Superior temporal gyrus (tissue), 1 donor: Measurements from ENCODE around the gene ERC2.

Experiments used
- DNase-seq: peaks from one replicate; pipeline ENCODE4 v3.0.0-alpha.2; 2016; ENCODE audit errors: extremely low spot score

ERC2 gene

DNA sequence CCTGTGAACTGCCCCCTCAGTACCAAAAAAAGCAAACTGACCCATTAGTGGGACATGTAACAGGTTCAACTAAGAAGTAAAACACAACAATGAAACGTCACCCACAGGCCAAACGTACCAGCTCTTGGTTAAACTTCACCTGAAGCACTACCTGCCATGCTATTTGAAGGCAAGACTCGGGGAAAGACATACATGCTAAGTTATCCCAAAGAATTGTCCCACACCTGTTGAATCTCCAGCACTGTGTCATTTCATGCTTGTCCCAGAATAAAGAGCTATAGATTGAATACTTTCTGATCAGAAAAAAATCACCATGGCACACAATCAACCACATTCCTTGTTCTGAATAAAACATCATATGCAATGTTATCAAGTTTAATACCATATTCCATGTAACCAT, 785.8 kb downstream of the ERC2 start:
- DNase-seq = no peak

DNA sequence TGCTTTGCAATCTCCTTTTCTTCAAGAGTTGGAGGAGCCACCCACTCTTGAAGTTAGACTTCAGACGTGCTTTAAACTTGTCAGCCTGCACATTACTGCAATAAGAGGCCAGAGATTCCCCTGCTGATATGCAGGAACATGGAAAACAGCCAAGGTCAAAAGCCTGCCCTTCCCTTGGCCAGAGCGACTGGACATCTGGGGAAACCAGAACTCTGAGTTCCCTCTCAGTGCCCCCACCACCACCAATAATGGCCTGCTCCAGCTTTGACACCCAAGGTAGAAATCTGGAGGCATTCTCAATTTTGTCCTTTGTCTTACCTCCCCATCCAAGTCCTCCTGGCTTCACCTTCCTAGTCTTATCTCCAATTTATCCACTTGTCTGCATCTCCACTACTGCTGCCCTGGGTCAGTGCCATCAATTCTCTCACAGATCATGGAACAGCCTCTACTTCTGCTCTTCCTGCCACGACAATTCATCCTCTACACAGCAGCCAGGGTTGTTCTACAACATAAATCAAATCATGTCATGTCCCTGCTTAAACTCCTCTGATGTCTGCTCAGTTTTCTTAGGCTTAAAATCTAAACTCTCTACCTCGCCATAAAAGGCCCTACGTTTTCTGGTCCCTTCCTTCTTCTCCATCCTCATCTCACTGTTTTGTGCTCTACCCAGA, 789.6 kb downstream of the ERC2 start:
- DNase-seq = no peak

DNA sequence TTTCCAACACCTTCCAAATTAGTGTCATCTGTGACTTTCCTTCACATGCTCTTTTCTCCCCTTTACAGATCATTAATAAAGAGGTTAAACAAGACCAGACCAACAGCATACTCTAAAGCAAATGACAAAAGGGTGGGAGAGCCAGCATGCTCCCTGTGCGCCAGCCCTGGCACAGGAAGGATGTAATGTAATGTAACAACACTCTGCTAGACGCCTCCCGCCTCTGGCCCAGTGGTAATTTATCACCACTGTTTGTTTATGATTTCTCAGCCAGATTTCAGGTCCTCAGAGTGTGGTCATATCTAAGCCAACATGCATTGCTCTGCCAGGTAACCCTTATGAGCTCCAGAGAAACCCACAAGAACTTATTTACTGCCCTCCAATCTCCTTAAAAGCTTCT, 791.6 kb downstream of the ERC2 start:
- no peak for DNase-seq

DNA sequence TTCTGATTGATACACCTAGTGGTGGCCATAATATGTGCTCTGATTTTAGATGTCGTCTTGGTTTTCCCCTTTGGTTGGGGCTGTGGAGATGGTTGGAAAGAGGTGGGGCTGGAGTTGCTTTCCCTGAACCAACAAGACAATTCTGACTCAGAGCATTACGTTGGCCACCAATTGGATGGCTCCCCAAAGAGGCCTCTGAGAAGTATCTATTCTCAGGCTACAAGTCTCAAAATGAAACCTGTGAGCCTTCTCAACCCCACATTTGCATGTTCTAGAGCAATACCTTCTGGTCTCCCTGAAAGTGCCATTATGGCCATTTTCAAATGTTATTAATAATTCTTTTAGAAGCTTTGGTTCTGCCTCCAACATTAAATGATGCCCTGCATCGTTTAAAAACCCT, 792.8 kb downstream of the ERC2 start:
- DNase-seq = no peak

DNA sequence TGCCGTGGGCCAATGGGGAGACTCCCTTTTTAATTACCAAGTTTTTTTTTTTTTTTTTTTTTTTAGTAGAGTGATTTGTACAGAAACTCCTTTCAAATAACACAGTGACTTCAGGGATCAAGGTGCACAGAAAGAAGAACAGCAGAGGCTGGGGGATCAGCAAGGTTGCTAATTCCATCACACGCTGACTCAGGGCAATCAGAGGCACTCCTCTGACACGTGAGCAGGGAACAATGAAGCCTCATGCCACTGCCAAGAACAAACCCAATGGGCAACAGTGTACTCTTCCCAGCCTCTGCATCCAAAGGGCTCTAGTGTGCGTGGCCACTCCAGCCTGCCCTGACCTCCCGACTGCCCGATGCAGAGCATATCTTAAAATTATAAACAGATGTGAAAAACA, 794.5 kb downstream of the ERC2 start:
- peak; percentile 57 for DNase-seq

DNA sequence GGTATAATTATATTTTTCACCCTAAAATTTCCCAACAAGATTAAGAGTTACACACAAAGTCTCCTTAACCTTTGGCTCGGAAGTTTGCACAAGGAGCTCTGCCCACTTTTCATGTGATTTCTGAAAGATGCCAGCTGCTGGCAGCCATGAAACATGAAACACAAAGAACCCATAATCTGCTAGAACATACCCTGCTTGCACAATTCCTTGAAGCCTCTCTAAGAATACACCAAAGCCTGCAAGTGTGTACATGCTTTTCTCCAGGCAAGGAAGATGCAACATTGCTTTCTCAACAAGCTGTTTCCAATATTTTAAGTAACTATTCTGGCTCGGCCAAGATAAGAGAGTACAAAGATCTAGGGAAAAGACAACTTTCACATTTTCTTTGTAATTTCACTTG, 799.1 kb downstream of the ERC2 start:
- DNase-seq = no peak

DNA sequence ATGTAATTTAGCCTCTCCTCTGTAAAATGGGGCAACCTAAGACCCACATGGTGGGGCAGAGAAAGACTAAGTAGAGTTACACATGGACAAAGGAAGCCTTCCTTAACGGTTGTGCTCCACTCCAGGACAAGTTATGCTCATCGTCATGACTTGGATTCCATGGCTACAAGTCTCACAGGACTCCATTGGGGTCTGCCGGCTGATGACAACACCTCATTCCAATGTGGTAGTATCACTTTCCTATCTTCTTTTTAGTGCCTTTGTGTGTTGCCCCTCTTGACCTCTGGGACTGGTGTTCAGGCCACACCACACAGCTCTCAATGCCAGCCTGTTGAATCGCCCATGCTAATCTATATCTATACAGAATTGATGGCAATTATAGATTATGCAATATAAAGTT, 799.9 kb downstream of the ERC2 start:
- no peak for DNase-seq

DNA sequence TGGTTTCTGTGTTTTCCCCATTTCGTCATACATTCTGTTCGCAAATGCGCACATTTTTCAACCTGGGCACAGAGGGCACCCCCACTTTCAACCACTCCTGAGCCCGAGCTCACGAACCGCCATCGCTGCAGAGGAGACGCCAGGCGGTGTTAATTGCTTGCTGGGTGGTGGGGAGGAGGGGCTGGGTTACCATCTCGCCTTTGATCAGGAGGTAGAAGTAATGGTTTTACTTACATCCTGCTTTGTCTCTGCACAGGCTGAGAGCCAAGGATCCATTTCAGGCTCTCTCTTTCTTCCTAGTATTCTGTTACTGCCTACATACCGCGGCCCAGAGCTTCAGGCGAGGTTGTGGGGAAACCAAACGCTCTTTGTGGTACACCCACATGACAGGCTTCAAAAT, 803.9 kb downstream of the ERC2 start:
- no peak for DNase-seq

DNA sequence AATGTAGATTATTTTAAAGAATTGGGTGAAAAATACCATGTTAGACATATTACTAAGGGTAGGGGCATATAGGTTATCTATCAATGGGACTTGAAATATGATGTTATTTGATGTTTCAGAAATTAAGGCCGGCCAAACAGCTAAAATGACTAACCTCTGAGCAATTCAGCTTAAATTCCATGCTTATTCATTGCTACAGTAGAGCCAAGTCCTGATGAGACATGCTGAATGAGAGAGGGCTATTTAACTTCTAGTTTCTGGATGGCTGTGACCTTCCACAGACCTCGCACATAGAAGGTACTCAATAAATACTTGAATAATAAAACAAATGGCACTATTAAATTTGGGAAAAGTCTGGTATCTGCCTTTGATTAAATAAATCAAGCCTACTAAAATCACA, 805.6 kb downstream of the ERC2 start:
- DNase-seq = no peak

DNA sequence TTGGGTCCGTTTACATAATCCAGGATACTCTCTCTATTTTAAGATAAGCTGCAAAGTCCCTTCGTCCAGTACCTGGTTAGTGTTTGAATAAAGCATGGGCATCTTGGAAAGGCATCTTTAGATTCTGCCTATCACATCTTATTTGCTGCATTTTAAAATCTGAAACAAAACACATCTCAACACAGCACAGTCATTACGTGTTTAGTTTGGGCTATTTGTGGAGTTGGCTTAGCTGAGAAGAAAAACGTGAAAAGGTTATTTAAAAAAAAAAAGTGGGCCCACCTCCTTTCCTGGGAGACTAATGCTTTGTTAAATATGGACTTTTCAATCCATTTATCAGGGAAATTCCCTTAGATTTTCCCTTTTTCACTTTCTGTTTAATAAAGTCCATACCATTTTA, 806.7 kb downstream of the ERC2 start:
- no peak for DNase-seq

DNA sequence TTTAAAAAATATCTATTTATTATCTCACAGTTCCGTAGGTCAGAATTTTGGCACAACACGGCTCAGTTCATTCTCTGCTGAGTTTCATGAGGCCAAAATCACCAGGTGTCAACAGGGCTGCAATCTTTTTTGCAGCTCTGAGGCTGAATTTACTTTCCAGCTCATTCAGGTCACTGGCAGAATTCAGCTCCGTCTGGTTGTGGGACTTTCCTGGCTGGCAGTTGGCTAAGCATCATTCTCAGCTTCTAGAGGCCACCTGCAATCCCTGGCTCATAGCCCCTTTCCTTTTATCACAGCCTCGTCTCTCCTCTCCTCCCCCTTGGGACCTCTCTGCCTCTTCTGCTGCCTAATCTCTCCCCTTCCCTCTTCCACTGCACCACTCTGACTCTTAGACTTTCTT, 807.1 kb downstream of the ERC2 start:
- no peak for DNase-seq

DNA sequence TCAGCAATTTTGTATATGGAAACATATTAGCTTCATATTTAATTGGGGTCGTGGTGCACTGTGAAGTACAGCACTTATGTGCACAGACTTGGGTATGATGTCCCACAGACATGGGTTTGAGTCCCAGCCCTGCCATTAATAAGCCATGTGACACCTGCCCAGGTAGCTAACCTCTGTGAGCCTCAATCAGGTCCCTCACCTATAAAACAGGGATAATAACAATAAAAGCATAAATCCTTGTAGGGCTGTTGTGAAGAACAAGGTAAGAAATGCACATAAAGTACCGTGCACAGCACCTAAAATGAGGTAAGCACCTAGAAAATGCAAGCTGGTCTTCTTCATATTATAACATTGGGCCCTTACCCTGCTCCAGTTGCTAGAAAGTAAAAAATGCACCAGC, 807.6 kb downstream of the ERC2 start:
- no peak for DNase-seq

DNA sequence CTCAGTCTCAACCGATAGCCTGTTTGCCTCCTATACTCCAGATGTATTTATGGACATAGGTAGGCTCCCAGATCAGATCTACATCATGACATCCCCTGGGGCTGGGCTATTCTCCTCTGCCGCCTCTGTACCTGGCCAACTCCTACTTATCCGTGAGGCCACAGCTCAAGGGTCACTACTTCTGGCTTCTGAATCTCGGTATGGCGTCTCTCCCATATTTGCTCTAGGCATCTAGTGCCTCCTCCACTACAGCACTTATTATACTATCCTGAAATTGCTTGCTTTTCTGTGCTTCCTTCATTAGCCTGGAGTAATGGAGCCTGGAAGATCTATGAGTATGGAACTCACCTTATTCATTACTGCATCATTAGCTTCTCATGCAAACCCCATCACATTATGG, 808.6 kb downstream of the ERC2 start:
- DNase-seq = no peak

DNA sequence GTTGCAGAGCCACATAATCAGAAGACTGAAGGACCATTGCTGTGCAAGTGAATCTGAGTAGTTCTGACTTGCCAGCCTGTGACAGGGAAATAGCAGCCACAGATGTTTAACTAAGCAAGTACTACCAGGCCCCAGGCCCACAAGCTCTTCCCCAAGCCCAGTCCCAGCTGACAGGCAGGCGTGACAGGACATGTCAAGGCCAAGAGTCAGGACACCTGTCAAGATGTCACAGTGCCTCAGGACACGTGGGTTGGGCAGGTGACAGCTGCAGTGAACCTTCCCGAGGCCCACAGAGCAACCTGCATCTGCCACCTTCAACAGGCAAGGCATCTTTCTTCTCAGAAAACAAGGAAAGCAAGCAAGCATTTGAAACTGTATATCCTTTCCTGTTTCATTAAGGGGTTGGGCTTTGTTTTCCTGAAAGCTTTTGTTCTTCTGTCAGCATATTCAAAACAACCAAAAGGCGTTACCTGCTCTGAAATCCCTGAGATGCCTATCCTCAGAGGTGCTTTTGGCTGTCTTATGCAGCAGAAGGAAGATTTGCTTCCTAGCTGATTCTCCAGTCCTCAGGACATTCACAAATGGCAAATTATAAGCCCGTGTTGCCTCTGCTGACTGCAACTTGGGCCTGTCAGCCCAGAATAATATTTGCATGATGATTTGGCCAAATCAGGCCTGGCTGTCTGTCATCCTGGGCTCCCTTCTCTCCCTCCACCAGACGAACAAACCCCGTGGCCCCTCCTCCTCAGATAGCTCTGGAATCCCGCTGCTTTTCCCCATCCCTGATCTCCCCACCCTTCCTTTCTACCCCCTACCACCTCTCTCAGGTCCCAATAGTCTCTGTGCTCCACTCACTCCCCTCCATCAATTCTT, 809.3 kb downstream of the ERC2 start:
- no peak for DNase-seq

DNA sequence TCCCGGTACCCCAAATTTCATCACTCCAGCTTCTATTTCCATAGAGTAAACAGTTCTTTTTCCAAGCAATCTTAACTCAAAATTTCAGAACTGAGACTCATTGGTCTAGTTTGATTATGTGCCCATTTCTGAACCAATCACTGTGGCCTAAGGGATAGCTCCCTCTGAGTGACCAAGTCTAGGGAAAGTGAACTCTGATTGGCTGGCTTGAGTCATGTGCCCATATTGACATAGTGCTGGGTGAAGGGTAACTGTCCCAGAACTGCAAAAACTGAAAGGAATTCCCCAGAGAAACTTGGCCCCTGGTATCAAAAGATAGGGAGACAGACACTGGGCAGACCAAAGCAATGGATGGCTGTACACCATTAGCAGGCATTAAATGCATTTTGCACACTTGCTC, 810.0 kb downstream of the ERC2 start:
- DNase-seq = no peak

DNA sequence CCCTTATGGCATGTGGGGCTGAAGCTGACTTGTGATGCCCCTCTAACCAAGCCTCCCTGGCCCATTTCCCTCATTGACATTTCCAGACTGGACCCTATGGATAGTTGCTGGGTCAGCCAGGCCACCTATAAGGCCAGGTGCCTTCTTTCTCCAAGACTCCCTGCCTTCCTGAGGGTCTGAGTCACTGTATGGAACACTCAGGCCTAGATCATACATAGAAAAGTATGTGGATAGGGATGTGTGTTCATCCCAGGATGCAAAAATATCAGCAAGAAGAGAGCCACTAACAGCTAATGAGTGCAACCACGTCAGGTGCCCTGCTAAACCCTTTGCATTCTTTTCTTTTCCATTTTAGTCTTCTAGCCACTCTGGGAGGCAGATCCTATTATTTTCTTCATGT, 812.7 kb downstream of the ERC2 start:
- no peak for DNase-seq

DNA sequence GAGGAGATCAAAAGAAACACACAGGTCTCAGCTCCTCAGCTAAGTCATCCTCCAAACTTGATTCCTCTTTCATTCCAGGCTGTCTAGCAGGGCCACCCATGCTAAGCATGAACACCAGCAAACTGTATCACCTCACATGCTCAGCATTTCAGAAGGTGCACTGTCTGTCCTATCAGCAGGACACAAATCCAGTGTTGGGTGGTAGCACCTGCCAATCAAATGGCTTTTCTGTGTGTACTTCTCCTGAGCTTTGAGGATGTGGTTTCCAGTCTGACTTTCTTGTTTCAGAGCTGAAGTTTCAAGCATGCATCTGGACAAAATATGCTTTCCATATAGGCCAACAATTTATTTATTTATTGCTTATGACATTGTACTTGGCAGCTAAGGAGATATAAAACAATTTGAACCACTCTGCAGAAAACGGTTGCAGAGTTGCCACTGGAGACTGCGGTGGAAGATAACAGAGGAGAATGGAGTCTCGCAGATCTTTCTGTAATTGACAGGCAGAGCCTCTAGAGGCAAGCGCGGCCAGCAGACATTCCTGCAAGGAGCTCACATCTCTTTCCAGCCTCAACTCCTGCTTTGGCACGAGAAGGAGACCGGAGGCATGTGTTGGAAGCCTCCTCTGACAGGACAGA, 814.0 kb downstream of the ERC2 start:
- DNase-seq = no peak

DNA sequence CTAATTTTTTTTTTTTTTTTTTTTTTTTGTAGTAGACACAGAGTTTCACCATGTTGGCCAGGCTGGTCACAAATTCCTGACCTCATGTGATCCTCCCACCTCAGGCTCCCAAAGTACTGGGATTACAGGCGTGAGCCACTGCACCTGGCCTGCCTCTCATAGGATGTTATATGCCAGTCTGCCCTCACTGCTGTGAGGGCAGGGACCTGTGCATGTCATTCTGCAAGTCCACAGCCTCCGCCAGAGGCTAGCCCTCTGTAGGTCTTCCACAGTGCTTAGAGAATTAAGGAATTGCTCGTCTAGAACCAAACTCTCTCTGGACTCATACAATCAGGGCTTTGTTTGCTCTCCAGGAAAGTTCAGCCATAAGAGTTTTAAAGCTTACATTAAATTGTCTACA, 817.3 kb downstream of the ERC2 start:
- no peak for DNase-seq

DNA sequence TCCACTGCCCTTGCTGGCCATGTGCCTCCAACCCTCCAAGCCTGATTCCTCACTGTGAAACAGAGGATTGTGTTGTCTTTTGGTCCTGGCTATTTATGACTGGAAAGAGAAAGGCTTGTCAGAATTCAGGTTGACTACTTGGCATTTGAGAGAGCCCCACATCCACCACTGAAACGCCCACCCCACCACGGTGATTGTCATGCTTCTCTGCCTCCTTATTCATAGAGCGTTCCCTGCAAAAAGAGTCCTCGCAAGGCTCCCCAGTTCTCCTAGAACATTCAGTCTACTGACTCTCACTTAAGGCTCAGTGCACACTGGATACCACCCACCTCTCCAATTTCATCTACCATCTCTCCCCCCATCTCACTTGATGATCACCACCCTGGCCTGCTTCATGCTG, 818.3 kb downstream of the ERC2 start:
- DNase-seq = no peak

DNA sequence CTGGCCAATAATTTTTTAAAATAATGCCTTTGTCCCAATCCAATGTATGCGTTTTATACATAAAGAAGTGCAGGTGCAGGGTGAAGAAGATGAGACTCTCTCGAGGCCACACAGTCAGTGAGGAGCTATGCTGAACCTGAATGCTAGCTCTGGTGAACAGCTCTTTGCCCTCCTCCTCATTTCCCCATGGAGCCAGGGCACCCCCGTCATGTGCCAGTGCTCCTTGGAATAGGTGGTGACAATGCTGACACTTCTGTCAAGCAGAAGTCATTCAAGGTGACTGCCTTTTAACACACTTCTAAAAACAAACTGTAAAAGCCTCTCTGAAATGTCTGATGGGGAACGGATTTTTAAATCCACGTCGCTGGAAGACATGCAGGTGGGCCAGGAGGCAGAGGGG, 818.7 kb downstream of the ERC2 start:
- DNase-seq = no peak

DNA sequence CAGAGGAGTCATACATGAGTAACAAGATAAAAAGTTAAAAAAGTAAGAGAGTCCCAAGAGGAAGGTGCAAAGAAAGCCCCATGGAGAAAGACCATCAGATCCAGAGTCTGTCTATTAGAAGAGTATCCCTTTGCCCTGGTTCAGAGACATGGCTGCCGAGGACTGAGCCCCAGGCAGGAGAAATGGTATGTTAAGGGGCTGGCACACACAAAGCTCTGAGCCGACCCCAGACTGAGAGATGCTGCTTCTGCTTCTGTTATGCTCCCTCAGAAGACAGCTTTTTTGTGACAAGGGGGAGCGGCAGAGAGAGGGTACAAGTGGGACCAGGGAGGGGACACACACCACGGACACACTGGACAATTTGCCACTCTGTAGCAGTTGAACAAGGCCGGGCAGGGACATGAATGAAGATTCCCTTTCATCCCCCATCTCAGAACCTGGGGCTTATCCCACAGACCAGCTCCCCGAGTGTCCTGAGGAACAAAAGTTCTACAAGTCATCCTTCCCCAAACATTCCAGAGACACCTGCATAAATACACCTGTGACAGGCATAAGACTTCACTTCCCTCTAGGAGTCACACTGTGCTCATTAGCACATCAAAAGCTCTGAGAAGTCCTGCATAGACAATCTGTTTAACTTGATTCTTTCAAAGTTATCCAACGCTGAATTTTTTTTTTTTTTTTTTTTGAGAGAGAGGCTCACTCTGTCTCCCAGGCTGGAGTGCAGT, 819.5 kb downstream of the ERC2 start:
- no peak for DNase-seq

DNA sequence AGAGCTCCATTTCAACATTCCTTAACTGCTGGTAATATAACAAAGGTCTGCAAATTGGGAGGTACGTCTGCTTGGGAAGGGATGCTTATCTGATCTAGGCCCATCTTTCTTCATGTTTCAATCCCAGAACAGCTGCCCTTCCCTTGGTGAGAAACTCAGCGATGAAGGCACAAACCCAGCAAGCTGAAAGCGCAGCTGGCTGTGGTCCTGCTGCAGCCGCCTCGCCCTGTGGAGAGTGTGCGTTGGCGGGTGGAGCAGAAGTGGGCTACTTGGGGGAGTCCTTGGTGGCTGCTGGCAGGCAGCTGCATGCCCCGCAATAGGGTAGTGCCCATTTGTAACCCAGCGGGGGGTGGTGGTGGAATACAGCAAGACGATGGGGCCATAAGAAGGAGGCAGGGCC, 820.6 kb downstream of the ERC2 start:
- peak; percentile 38 for DNase-seq
